ENCODE results near the gene RAD51B.
"Not testable (repeated sequence)": the region's sequence is repeated elsewhere in the genome, so short reads cannot be mapped to it uniquely, and the experiment has no call there.

RAD51B gene

DNA sequence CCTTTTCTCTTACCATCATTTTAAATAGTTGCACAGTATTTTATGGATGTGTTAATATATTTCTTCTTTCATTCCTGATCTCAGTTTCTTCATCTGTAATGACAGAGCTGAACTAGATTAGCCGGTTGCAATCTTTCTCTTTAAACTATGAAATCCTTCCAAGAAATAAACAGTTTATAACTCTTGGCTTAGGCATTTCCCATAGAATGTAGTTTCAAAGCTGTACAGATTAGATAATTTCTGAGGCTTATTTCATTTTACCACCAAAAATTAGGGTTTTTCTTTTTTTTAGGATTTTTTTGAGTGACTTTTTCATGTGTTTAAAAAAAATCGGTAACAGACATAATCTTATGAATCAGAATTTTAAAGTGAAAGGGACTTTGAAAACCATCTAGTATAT is 144.0 kb downstream of the RAD51B start:
- no peak overlapping the region for H3K27ac ChIP-seq
- TF ChIP-seq ZFX (IDR thresholded peaks at IDR 0.05), result no peak
- TF ChIP-seq, protein P1, sequence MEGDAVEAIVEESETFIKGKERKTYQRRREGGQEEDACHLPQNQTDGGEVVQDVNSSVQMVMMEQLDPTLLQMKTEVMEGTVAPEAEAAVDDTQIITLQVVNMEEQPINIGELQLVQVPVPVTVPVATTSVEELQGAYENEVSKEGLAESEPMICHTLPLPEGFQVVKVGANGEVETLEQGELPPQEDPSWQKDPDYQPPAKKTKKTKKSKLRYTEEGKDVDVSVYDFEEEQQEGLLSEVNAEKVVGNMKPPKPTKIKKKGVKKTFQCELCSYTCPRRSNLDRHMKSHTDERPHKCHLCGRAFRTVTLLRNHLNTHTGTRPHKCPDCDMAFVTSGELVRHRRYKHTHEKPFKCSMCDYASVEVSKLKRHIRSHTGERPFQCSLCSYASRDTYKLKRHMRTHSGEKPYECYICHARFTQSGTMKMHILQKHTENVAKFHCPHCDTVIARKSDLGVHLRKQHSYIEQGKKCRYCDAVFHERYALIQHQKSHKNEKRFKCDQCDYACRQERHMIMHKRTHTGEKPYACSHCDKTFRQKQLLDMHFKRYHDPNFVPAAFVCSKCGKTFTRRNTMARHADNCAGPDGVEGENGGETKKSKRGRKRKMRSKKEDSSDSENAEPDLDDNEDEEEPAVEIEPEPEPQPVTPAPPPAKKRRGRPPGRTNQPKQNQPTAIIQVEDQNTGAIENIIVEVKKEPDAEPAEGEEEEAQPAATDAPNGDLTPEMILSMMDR (conservative IDR thresholded peaks at IDR 0.05), result no peak

DNA sequence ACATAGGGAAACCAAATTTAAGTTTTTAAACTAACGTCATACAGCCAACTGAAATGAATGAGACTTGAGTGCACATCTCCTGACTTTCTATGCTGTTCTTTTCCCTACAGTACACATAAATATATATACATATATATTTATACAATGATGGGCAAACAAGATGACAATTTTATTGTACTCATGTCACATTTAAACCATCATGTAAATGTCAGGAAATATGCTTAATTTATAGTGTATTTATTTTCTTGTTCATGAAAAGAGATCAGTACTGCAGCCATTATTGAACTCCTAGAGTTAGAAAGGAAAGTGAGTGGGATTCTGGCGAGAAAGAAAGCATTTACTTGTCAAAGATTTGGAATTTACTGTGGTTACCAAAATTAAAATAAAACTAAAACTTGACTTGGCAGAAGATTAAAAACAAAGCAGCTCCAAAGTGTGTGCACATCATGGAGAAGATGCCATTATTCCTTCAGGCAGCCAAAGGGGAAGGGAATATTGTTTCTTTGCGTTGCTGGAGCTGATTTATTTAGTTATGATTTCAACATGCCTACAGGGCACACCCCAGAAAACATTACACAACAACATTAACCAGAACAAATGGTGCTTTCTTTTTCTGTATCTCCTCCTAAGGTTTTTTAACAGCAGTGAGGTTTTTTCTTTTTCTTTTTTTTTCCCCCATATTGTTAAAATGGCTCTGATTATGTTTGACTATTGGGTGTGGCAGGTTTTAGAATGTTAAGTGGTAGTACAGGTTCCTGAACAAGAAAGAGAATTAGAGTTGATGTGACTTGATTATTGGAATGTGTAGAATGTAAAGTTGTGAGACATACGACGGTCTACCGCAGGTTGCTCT is 144.6 kb downstream of the RAD51B start:
- no peak overlapping the region for H3K27ac ChIP-seq
- no peak for TF ChIP-seq ZFX (IDR thresholded peaks at IDR 0.05)
- TF ChIP-seq, protein P1 (conservative IDR thresholded peaks at IDR 0.05), result no peak

DNA sequence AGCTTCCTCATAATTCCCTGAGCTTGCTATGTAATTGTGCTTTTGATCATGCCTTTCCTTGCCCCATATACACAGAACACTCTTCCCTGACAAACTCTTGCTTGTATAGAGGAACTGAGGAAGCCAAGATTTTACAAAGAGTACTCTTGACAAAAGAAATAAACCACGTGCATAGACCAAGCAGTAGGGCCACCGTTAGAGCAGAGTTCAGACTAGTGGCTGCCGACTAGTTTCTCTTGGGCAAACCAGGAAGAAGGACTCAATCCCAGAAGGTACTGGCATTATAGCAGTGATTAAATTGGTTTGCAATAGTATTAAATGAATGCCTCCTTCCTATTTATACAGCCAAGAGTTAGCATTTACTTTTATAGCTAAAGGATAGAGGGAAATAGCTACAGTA is 146.1 kb downstream of the RAD51B start:
- TF ChIP-seq, protein P1 (conservative IDR thresholded peaks at IDR 0.05), result no peak
- no peak for TF ChIP-seq ZFX (IDR thresholded peaks at IDR 0.05)
- H3K27ac ChIP-seq, result no peak overlapping the region

DNA sequence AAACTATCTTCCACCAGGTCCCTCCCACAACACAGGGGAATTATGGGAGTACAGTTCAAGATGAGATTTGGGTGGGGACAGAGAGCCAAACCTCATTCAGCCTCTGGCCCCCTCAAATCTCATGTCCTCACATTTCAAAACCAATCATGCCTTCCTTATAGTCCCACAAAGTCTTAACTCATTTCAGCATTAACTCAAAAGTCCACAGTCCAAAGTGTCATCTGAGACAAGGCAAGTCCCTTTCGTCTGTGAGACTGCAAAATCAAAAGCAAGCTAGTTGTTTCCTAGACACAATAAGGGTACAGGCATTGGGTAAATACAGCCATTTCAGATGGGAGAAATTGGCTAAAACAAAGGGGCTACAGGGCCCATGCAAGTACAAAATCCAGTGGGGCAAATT is 147.6 kb downstream of the RAD51B start:
- TF ChIP-seq ZFX (IDR thresholded peaks at IDR 0.05), result no peak
- TF ChIP-seq, protein P1 (conservative IDR thresholded peaks at IDR 0.05), result no peak
- no peak overlapping the region for H3K27ac ChIP-seq

DNA sequence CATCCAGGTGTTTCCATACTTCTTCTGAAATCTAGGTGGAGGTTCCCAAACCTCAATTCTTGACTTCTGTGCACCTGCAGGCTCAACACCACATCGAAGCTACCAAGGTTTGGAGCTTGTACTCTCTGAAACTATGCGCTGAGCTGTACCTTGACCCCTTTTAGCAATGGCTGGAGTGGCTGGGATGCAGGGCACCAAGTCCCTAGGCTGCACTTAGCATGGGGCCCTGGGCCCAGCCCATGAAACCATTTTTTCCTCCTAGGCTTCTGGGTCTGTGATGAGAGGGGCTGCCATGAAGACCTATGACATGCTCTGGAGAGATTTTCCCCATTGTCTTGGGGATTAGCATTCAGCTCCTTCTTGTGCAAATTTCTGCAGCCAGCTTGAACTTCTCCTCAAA is 148.4 kb downstream of the RAD51B start:
- H3K27ac ChIP-seq, result not testable (repeated sequence)

DNA sequence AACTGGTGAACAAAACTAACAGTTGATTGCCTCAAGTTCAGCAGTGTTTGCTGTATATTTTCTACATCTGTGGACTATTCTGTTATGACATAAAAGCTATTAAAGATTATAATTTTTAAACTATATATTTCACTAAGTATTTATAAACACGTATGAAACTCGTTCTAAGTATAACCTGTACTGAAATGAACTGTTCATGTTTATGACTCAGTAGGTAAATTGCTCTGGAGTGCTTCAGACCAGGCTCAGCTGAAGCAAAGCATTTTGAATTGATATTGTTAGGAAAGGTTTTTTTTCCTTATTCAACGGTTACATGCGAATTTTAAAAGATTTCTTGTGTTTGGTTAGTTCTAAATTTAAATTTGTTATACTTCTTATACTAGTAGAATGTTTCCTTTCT is 151.3 kb downstream of the RAD51B start:
- no peak for TF ChIP-seq ZFX (IDR thresholded peaks at IDR 0.05)
- TF ChIP-seq, protein P1 (conservative IDR thresholded peaks at IDR 0.05), result no peak

DNA sequence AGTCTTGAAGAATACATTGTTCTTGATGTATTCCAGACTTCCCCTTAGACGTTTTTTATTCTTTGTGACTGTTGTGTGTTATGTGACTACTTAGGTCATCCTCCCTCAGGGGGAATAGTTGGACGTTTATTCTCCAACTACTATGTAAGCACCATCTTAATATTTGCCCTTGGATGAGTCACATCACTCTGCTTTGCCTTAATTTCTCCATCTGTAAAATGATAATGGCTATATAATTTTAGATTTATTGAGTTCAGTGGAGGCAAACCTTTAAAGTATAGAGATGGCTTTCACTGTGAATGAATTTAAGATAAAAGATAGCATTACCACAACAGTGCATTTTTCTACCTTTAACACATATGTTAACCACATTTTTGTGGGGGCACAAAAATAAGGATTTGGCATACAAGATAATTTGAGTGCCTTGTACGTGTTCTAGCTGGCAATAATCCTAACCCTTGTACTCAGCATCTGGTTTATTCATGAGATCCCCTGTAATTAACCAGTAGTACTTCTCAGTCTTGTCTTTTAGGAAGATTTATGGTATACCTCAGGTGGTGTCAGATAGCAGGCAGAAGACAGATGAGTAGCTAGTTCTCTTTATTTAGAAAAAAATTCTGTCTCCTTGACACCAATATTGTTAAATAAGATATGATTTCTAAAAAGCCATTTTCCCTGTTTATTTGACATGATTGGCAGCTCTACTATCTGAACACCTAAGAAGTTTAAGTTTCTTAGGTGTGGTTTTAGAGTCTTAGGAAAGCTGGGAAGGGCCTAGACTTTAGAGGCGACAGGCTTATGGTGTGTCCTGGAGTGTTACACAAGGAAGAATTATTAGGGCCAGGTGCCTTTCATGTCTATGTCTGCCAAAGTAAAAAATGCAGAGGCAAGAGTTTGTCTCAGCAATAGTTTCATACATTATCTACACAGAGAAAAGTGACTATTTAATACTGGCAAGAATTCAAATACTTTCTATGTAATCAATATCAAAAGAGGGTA is 152.3 kb downstream of the RAD51B start:
- no peak for TF ChIP-seq ZFX (IDR thresholded peaks at IDR 0.05)
- TF ChIP-seq, protein P1 (conservative IDR thresholded peaks at IDR 0.05), result no peak
- no peak overlapping the region for H3K27ac ChIP-seq

More for the DNA sequence above, 151.3 kb downstream of the RAD51B start:
- H3K27ac ChIP-seq, result no peak overlapping the region

Measured in C4-2B (cell line).